HUES64 (cell line): ENCODE measurements around the gene ELMOD3.

Experiments used
- H3K27ac ChIP-seq: 2 replicates; pipeline ENCODE4 v1.7.0; 2013; ENCODE audit warnings: low read depth, low read length, inconsistent platforms
- H3K27me3 ChIP-seq: 2 replicates; pipeline ENCODE4 v1.6.1; 2013; ENCODE audit warnings: mild to moderate bottlenecking, low read length; ENCODE audit not compliant: insufficient read depth
- H3K36me3 ChIP-seq: 2 replicates; pipeline ENCODE4 v1.6.1; 2013; ENCODE audit warnings: mild to moderate bottlenecking, low read length; ENCODE audit not compliant: insufficient read depth
- H3K4me1 ChIP-seq: 2 replicates; pipeline ENCODE4 v1.6.1; 2013; ENCODE audit warnings: mild to moderate bottlenecking, low read length, moderate library complexity; ENCODE audit not compliant: insufficient read depth
- H3K4me3 ChIP-seq: 2 replicates; pipeline ENCODE4 v1.5.1; 2013; ENCODE audit warnings: mild to moderate bottlenecking, low read length, moderate library complexity
- H3K9ac ChIP-seq: 2 replicates; pipeline ENCODE4 v1.6.1; 2013; ENCODE audit warnings: mild to moderate bottlenecking, low read depth, low read length
- H3K9me3 ChIP-seq: 2 replicates; pipeline ENCODE4 v1.6.1; 2013; ENCODE audit warnings: low read depth, low read length; ENCODE audit not compliant: insufficient read depth
- WGBS: fragments of 150-250, 120-280 bp; methylation state at CpG from one replicate; pipeline ENCODE4 v1.1.7; 2013; ENCODE audit warnings: missing lambda C conversion rate; 5-methylcytosine and 5-hydroxymethylcytosine counted together

Gene ELMOD3

GRCh38 chr2:85430752-85431569, 76.4 kb downstream of the ELMOD3 start:
- H3K27ac ChIP-seq = peak overlapping the region; percentile 51; the same call in 1 of the 2 replicates
- no peaks in the 10 kb centered on the region for H3K9me3 ChIP-seq
- peak overlapping the region; percentile 53 for H3K4me3 ChIP-seq
- whole genome bisulfite sequencing = 6% methylated on average over 14 of the region's 16 CpGs
- peaks cover 13% of the 10 kb centered on the region for H3K27me3 ChIP-seq
- no peaks in the 10 kb centered on the region for H3K36me3 ChIP-seq
- peaks cover 32% of the 10 kb centered on the region for H3K4me1 ChIP-seq
- no peak overlapping the region for H3K9ac ChIP-seq

- Histone ChIP-seq H3K9ac (no peak overlapping the region), H3K27me3 (peaks cover 15% of the 10 kb centered on the region), H3K9me3 (no peaks in the 10 kb centered on the region), H3K4me1 (peaks cover 37% of the 10 kb centered on the region), H3K4me3 (peak overlapping the region; percentile 53), H3K27ac (peak overlapping the region; percentile 51; the same call in 1 of the 2 replicates), H3K36me3 (no peaks in the 10 kb centered on the region)
- 48% methylated on average over 10 of the region's 10 CpGs for WGBS
These were observed 77.1 kb downstream of the ELMOD3 start for GRCh38 chr2:85431570-85432205.

- 64% methylated on average over 6 of the region's 6 CpGs for WGBS
- no peak overlapping the region for H3K4me3 ChIP-seq
- H3K4me1 ChIP-seq = peaks cover 46% of the 10 kb centered on the region
- H3K9me3 ChIP-seq = no peaks in the 10 kb centered on the region
- no peak overlapping the region for H3K9ac ChIP-seq
- H3K27ac ChIP-seq = no peak overlapping the region
- no peaks in the 10 kb centered on the region for H3K36me3 ChIP-seq
- peaks cover 15% of the 10 kb centered on the region for H3K27me3 ChIP-seq
These were observed 79.0 kb downstream of the ELMOD3 start for GRCh38 chr2:85433511-85434089.

GRCh38 chr2:85434696-85435095, 80.1 kb downstream of the ELMOD3 start:
- 87% methylated on average over 4 of the region's 8 CpGs for WGBS
- Histone ChIP-seq H3K27me3 (peaks cover 8% of the 10 kb centered on the region; the same call in 1 of the 2 replicates), H3K4me3 (no peak overlapping the region), H3K27ac (no peak overlapping the region), H3K9ac (no peak overlapping the region), H3K4me1 (peaks cover 36% of the 10 kb centered on the region), H3K9me3 (no peaks in the 10 kb centered on the region), H3K36me3 (no peaks in the 10 kb centered on the region)

GRCh38 chr2:85435220-85435958, 80.8 kb downstream of the ELMOD3 start:
- no peaks in the 10 kb centered on the region for H3K9me3 ChIP-seq
- H3K36me3 ChIP-seq = no peaks in the 10 kb centered on the region
- peaks cover 29% of the 10 kb centered on the region for H3K4me1 ChIP-seq
- no peak overlapping the region for H3K9ac ChIP-seq
- WGBS = 91% methylated on average over 21 of the region's 21 CpGs
- H3K4me3 ChIP-seq = no peak overlapping the region
- H3K27ac ChIP-seq = no peak overlapping the region
- peaks cover 8% of the 10 kb centered on the region; the same call in 1 of the 2 replicates for H3K27me3 ChIP-seq

GRCh38 chr2:85435981-85436835, 81.6 kb downstream of the ELMOD3 start:
- no peak overlapping the region for H3K27ac ChIP-seq
- peaks cover 27% of the 10 kb centered on the region for H3K4me1 ChIP-seq
- H3K9ac ChIP-seq = no peak overlapping the region
- peaks cover 8% of the 10 kb centered on the region; the same call in 1 of the 2 replicates for H3K27me3 ChIP-seq
- H3K9me3 ChIP-seq = no peaks in the 10 kb centered on the region
- no peaks in the 10 kb centered on the region for H3K36me3 ChIP-seq
- 86% methylated on average over 16 of the region's 16 CpGs for WGBS
- H3K4me3 ChIP-seq = no peak overlapping the region

GRCh38 chr2:85436836-85437487, 82.4 kb downstream of the ELMOD3 start:
- Histone ChIP-seq H3K9me3 (no peaks in the 10 kb centered on the region), H3K27ac (peak overlapping the region; percentile 49; the same call in 1 of the 2 replicates), H3K4me3 (peak overlapping the region; percentile 60), H3K9ac (peak overlapping the region; percentile 92), H3K36me3 (no peaks in the 10 kb centered on the region), H3K27me3 (peaks cover 8% of the 10 kb centered on the region; the same call in 1 of the 2 replicates), H3K4me1 (peaks cover 20% of the 10 kb centered on the region)
- WGBS = 72% methylated on average over 9 of the region's 10 CpGs

- H3K9me3 ChIP-seq = no peaks in the 10 kb centered on the region
- H3K9ac ChIP-seq = peak overlapping the region; percentile 92
- no peaks in the 10 kb centered on the region for H3K36me3 ChIP-seq
- H3K4me1 ChIP-seq = peaks cover 19% of the 10 kb centered on the region
- peak overlapping the region; percentile 60 for H3K4me3 ChIP-seq
- peak overlapping the region; percentile 72 for H3K27ac ChIP-seq
- 4% methylated on average over 64 of the region's 64 CpGs for WGBS
- peaks cover 8% of the 10 kb centered on the region; the same call in 1 of the 2 replicates for H3K27me3 ChIP-seq
These were observed 83.1 kb downstream of the ELMOD3 start for GRCh38 chr2:85437488-85438200.

- 30% methylated on average over 19 of the region's 19 CpGs for WGBS
- H3K4me3 ChIP-seq = peak overlapping the region; percentile 60
- H3K27me3 ChIP-seq = peaks cover 8% of the 10 kb centered on the region; the same call in 1 of the 2 replicates
- H3K36me3 ChIP-seq = no peaks in the 10 kb centered on the region
- peak overlapping the region; percentile 92; the same call in 1 of the 2 replicates for H3K9ac ChIP-seq
- H3K4me1 ChIP-seq = peaks cover 16% of the 10 kb centered on the region
- no peaks in the 10 kb centered on the region for H3K9me3 ChIP-seq
- peak overlapping the region; percentile 41; the same call in 1 of the 2 replicates for H3K27ac ChIP-seq
These were observed 83.8 kb downstream of the ELMOD3 start for GRCh38 chr2:85438201-85439024.
